Measurements from ENCODE around the gene MAGED2. TPM values are rescaled to one million over a fixed set of nuclear protein-coding genes. Genes with fewer than 3 reads are reported as not detected.

Gene MAGED2, protein sequence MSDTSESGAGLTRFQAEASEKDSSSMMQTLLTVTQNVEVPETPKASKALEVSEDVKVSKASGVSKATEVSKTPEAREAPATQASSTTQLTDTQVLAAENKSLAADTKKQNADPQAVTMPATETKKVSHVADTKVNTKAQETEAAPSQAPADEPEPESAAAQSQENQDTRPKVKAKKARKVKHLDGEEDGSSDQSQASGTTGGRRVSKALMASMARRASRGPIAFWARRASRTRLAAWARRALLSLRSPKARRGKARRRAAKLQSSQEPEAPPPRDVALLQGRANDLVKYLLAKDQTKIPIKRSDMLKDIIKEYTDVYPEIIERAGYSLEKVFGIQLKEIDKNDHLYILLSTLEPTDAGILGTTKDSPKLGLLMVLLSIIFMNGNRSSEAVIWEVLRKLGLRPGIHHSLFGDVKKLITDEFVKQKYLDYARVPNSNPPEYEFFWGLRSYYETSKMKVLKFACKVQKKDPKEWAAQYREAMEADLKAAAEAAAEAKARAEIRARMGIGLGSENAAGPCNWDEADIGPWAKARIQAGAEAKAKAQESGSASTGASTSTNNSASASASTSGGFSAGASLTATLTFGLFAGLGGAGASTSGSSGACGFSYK
- total RNA-seq, result 100 to 1,000 TPM in 1 of 4 donors, 10 to 100 TPM in 3; 50.7 to 105 (median 84.4) TPM

DNA sequence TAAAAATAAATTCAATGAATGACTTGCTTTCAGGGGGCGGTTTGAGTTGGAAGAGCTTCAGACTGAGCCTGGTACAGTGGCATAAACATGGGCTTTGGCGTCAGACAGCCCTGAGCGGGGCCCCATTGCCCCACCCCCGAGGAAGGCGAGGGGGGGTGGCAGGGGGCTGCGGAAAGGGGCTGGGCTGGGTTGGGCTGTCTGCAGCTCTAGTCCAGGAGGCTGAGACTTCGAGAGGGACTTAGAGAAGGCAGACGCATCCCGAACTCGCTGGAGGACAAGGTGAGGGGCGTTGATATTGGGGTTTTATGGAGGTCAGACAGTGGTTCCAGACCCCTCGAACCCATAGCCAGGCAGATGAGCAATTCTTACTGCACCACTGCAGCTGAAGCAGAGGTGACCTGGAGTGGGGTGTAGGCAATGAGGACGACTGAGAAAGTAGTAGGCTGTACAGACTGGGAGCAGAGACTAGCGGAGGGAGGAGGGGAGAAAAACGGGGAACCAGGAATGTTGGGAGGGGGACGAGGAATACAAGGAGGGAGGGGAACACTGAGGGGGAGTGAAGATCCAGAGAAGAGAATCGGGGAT is at the start of gene MAGED2:
TSS of gene MAGED2 (plus strand) at position 222 of the 585 bp plus-strand sequence. CDS start 1,587 bp downstream, outside the sequence.
- TF ChIP-seq, protein P1, sequence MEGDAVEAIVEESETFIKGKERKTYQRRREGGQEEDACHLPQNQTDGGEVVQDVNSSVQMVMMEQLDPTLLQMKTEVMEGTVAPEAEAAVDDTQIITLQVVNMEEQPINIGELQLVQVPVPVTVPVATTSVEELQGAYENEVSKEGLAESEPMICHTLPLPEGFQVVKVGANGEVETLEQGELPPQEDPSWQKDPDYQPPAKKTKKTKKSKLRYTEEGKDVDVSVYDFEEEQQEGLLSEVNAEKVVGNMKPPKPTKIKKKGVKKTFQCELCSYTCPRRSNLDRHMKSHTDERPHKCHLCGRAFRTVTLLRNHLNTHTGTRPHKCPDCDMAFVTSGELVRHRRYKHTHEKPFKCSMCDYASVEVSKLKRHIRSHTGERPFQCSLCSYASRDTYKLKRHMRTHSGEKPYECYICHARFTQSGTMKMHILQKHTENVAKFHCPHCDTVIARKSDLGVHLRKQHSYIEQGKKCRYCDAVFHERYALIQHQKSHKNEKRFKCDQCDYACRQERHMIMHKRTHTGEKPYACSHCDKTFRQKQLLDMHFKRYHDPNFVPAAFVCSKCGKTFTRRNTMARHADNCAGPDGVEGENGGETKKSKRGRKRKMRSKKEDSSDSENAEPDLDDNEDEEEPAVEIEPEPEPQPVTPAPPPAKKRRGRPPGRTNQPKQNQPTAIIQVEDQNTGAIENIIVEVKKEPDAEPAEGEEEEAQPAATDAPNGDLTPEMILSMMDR (IDR thresholded peaks at IDR 0.05; ENCODE audit: low read depth), result no peak

DNA sequence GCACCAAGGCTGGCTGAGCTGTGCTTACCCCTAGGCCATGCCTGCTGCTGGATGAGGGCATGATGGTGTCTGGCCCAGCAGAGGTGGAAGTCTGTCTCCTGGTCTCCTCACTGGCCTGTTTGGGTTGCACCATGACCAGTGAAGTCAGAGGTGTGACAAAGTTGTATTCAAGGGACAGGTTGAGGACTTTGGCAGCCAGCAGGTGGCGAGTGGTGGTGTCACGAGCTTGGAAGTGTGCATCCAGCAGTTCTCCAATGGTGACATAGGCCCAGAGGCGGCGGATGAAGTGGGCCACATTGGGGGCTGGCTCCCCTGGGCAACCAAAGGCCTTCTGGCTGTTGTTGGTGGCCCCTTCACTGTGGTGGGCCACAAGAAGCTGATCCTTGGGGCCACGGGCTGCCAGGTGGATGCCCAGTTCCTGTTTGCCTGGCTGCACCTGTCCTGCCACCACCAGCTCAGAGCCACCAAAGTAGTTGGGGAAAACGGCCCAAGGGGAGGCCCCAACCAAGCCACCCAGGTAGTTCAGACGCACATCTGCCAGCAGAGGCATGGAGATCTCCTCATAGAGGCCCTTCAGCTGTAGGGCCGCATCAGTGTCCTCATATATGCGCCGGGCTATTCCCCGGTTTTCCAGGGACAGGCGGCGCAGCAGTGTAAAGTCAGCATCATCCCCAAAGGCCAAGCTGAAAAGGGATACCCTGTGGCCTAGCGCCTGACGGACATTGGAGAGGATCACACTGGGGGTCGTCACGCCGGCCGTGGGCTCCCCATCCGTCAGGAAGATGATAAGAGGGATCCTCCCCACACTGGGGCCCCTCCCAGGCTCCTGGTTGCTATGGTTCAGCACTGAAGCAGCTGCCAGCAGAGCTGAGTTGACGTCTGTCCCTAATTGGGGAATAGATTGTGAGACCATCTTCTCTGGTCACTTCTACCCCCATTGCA is 49.2 kb upstream of the MAGED2 start:
- TF ChIP-seq, protein P1 (IDR thresholded peaks at IDR 0.05; ENCODE audit: low read depth), result no peak

DNA sequence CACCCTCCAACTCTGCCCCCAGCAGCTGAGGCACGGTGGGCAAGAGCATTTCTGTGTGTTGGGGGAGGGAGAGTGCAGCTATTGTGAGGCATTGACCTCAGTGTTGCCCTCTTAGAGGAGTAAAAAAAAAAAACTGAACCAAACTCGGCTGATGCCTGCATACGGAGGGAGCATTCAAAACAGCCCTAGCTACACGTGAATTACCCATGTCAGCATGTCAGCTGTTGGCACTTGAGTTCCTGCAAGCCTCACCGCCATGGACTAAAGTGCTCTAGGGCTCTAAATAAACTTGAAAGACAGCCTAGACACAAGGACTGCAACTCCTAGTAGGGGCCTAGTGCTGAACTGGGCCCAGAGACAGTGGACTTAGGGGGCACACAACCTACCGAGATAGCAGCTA is 31.5 kb upstream of the MAGED2 start:
- TF ChIP-seq, protein P1 (IDR thresholded peaks at IDR 0.05; ENCODE audit: low read depth), result no peak

DNA sequence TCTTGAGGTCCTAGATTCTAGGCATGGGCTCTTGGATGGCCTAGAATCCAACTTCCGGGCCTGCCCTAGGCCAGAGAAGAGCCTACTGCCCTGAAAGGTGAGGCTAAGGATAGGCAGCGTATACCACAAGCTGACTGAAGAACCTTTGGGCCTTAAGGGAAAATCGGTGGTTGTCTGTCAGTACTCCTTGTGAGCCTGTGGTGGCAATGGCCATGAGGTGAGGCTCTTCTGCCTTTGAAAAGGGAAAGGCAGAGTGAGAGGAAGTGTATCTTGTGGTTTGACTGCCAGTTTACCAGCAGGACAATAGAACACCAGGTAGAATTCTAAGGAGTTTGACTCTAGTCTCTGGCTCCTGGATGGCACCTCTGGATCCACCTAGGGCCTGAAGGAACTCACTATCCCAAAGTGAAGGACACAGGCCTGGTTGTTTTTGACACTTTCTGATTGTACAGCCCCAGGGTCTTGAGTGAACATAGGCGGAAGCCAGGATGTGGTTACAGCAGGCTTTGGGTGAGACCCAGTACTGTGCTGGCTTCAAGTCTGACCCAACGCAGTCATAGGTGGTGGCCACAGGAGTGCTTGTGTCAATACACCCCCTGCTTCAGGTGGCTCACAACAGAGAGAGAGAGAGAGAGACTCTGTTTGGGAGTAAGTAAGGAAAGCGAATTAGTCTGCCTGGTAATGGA is 30.4 kb upstream of the MAGED2 start:
- TF ChIP-seq, protein P1 (IDR thresholded peaks at IDR 0.05; ENCODE audit: low read depth), result no peak

DNA sequence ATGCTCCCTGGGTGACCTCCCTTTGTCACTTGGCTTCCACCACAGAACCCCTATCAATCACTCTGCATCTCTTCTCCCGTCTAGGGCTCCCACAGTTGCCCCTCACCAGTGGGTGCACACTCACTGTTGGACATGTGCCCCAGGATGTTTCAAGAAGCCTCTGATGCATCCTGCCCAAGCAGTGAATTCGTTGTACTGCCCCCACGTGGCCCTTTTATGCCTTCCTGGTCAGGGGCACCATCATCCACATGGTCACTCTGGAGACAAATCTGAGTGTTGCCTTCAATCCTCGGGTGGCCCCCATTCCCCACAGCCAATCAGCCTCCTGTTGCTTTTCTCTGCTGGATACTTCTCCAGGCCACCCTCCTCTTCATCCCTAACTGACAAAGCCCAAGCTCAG is 21.6 kb upstream of the MAGED2 start:
- TF ChIP-seq, protein P1 (IDR thresholded peaks at IDR 0.05; ENCODE audit: low read depth), result no peak

DNA sequence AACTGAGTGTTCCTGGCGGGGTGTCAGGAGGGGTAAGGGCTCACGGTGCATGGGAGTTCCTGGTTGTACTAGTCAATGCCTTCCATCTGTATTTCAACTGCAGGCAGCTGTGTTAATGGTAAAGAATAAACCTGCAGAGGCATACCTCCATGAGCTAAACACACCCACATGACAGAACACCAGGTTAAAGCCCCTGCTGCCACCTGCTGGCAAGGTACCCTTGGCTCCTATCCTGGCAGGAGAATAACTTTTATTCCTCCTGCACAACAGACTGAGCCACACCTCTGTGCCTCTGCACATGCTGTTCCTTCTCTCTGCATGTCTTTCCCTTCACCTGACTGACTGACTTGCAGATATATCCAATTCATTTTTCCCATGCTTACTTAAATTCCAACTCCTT is 20.6 kb upstream of the MAGED2 start:
- TF ChIP-seq, protein P1 (IDR thresholded peaks at IDR 0.05; ENCODE audit: low read depth), result no peak
